Endometrial microvascular endothelial cells (primary cell): ENCODE measurements around the gene DTX3. TPM values are rescaled to one million over a fixed set of nuclear protein-coding genes. Genes with fewer than 3 reads are reported as not detected.
"Not testable (repeated sequence)": the region's sequence is repeated elsewhere in the genome, so short reads cannot be mapped to it uniquely, and the experiment has no call there.

Source experiments
- in situ Hi-C: cut with HindIII; loops from 2 replicates; pipeline ENCODE4 v1.10.0; 2017; ENCODE audit warnings: low sequenced_read_pairs, low pct_unique_long_range_greater_than_20kb; ENCODE audit errors: inconsistent ontology term
- total RNA-seq: library from RNA; depleted of rRNA; stranded (reverse); fragments of >200 nt; gene quantifications from one replicate; pipeline ENCODE4 v1.2.3, GENCODE V29; 2015; ENCODE audit errors: inconsistent ontology term

Gene DTX3
- total RNA-seq, 1 donor from 2014 or later: 6.2 TPM

DNA sequence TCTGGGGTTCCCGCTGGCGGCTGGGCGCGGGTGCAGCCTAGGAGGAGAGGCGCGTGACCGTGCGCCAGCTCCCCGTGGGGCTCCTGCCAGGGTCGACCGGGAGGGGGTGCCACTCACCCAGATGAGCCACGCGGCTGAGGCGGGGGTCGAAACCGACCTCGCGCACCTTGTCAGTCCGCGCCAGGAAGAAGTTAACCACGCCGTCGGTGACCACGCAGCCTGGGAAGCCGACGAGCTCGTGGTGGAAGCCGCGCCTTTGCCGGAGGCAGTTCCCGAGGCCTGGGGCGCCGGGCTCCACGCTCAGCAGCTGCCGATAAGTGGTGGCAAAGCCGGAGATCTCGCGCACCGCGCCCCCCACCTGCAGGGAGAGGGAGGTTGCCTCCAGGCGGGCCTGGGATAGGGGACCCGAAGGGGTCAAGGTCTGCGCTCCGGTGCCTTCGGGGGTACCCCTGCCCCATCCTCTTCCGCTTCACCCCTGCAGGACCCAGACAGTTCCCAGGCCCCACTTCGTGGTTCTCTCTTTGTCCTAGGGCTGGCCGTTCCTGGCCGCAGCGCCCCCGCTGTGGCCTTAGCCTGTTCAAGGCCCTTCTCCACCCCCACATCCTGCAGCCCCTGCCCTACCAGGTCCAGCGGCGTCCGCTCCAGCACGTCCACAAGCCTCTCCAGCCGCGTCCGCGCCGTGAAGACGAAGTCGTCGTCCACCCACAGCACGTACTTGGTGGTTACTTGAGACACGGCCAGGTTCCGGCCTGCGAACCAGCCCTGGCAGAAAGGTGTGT lies 23.1 kb downstream of the DTX3 start:
- in situ Hi-C loops: no loop called here

DNA sequence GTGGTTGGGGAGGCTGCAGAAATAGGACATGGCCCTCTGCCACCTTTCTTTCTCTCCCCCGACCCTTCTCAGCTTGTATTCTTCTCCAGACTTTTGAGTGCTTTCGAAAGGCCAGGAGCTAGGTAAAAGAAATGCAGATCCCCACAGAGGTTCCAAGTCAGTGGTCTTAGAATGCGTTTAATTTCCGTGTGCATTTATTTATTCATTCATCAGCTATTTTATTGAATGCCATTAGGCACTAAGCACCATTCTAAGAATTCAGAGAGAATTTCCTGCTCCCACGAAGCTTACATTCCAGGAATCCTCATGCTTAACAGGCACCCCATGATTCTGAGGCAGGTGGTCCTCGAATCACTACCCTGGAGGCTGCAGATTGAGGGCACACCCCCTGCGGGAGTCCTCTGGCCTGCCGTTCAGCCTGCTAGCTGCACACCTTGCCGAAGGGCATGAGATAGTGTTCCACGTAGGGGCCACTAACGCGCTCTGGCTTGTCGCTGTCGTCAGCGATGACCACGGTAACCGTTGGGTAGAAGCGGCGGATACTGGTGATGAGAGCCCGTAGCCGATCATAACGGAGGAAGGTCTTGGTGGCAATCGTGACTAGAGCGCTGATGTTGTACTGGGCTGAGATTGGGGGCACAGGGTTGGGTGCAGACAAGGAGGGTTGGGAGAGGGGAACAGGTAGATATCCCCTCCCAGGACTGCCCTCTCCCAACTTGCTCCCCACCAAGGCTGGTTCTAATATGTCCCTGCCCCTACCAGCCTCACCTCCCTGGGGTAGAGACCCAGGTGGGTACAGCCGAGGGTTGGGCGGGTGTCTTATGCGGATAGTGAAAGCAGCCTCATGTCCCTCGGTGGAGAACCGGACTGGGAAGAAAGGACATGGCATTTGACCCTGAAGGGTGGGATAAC lies 23.9 kb downstream of the DTX3 start:
- in situ Hi-C loops: no loop called here

DNA sequence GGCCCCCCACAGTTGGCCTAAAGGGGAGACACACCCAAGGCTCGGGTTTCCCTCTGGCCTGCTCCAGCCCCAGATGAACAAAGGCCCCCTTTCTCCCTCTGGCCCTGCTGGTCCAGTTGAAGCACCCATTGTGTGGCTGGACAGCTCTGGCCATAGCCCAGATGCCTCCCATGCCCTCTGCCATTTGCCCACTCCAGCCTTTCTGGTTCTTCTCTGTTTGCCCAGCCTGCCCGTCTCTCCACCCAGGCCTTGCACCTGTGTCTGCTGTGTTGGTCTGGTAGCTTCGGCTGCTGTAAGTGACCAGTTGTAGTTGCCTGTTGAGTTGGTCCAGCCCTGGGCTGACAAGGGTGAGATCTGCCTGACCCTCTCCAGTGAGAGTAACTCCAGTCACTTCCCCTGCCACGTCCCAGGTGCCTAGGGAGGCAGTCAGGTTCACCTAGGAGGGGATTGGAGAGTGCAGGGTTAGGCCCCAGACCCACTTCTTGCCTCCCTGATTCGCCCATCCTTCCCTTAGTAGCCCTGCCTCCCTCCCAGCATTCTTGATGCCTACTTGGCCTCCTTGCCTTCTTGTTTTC lies 25.4 kb downstream of the DTX3 start:
- in situ Hi-C loops: no loop called here

DNA sequence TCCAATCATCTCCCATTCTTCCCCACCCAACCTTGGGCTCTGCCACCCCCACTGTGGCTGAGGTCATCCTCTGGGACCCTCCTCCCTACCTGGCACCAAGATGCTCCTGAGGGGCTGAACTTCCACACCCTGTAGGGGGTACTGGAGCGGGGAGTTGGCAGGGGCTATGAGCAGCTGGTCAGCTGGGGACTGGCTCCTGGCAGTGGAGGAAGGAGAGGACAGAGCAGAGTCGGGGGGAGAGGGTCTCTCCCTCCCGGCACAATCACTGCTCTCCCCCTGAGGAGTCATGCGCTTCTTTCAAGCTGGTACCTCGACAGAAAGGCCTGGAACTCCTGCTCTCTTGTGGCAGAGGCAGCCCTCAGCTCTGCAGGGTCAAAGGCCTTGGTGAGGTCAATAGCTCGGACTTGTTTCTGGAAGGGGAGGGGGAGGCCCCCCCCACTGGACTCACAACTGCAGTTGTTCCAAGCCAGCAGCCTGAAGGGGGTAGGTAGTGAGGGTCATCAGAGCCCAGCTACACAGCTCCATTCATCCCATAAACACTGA lies 26.3 kb downstream of the DTX3 start:
- in situ Hi-C loops: no loop called here

DNA sequence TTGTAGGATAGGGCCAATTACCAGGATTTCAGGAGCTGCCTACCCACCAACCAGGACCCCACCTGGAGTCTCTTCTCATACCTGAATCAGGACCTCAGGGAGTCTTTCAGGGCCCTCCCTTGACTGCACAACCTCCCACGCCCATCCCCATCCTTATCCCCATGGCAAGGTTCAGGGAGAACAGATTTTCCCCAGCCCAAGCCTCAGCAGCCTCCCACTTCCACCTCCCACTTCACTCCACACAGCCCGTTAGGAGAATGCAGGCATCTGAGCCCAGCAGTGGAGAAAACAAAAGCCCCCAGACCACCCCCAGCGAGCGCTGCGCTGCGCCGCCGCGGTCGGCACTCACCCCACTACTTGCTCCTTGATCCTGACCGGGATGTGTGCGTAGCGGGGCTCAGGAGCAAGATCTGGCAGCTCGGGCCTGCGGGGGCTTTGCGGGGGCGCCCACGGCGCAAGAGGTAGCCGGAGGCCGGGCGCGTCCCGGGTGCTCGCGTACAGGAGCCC lies 27.0 kb downstream of the DTX3 start:
- in situ Hi-C loops: no loop called here

DNA sequence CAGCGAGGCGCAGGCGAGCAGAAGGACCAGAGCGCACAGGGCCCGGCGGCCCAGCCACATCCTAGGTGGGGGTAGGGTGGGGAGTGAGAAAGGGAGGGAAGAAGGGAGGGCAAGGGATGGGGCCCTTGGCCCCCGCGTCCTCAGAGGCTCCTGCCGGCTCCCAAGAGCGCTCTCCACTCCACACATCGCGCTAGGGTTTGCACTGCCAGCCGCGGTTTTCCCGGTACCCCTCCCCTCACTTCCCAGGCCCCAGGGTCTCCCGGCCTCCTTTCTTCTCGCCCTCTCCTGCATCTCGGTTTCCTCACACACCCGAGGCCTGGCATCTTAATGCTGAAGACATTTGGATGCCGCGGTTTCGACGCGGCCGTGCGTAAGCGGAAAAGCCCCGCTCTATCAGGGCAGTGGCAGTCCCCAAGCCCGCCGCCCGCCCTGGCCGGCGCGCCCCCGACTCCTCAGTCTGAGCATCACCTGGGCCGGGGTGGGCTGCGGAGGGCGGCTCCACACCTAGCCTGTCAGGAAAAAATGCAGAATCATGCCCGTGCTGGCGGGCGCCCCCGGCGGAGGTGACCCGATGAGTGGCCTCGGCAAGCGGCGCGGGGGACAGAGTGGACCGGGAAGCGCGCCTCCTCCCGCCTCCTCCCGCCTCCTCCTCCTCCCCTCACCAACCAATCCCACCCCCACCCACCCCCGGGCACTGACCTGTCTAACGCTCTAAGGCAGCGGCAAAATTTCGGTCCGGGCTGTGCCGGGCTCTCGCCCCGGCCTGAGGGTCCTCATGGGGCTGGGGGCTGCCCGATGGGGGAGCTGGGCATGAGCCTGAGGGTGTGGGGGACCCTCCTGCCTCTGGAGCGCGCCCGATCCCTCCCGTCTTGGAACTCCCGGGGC lies 27.7 kb downstream of the DTX3 start:
- in situ Hi-C loops: no loop called here

DNA sequence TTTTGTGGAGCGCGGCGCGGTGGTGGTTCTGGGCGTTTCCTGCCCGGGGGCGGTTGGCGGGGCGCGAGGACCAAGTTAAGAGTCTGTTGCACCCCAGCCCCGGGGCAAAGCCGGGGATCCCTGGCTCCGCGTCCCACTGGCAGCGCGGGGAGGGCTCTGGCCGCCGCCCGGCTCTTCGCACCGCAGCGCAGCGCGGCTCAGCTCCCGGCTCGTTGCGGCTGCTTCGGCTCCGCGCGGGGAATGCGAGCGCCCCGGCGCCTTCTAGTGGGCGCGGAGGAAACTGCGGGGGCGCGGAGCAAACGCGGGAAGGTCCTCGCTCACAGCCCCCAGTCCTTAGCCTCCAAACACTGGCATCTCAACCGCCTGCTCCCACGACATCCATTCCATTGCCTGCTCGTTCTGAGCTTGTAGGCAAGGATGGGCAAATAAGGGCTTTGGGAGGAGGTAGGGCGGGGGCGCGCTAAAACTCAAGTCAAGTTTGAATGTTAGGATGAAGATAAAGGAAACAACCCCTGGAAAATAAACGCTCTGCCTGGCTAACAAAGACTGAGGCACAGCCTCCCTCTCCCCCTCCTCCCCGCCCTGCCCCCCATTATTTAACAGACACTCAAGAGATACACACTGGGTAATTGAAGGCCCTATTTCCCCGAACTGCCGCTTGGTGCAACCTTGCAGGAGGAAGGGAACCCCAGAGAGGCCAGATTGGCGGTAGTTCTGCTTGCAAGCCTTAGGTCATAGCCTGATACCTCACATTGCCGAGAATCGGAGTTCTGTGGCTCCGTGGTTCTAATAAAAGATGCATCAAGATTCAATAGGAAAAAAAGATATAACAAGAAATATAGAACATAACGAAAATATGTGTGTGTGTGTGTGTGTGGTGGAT lies 28.6 kb downstream of the DTX3 start, which contains the start of gene B4GALNT1:
Gene B4GALNT1, minus strand, starts transcription at position 244 of the 883 bp plus-strand sequence. CDS start 1,069 bp downstream, outside the sequence.
- in situ Hi-C loops: no loop called here

DNA sequence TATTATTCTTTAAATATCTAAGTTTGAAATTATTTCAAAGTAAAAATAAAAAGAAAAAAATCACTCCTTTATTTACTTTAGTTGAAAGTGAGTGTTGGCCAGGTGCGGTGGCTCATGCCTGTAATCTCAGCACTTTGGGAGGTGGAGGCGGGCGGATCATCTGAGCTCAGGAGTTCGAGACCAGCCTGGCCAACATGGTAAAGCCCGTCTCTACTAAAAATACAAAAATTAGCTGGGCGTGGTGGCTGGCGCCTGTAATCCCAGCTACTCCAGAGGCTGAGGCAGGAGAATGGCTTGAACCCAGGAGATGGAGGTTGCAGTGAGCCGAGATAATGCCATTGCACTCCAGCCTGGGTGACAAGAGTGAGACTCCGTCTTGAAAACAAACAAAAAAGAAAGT lies 32.1 kb downstream of the DTX3 start:
- in situ Hi-C loops: not testable (repeated sequence)

DNA sequence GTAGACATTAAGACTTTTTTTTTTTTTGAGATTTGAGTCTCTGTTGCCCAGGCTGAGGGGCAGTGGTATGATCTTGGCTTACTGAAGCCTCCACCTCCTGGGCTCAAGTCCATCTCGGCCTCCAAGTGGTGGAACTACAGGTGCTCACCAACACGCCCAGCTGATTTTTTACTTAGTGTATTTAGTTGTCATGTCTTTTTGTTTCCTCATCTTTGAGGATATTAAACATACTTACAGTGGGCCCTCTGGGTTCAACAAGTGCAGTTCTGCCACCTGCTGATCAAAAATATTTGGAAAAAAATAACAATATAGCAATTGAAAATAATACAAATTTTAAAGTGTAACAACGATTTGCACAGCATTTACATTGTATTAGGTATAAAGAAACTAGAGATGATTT lies 32.7 kb downstream of the DTX3 start:
- in situ Hi-C loops: no loop called here

DNA sequence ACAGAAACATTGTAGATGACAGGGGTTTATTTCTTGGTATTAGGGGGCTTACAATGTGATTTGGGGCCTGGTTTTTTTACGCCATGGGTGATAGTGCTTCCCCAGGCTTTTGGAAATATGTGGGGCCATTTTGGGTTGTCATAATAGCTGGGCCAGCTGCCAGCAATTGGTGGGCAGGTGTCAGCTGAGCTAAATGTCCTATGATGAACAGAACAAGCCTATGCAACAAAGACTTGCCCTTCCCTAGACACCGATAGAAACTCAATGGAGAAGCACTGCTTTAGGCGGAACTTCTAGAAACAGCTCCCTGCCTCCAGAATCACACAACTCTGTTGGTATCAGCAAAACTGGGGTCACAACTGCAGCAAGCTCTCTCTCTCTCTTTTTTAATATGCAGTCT lies 33.5 kb downstream of the DTX3 start:
- in situ Hi-C loops: no loop called here

DNA sequence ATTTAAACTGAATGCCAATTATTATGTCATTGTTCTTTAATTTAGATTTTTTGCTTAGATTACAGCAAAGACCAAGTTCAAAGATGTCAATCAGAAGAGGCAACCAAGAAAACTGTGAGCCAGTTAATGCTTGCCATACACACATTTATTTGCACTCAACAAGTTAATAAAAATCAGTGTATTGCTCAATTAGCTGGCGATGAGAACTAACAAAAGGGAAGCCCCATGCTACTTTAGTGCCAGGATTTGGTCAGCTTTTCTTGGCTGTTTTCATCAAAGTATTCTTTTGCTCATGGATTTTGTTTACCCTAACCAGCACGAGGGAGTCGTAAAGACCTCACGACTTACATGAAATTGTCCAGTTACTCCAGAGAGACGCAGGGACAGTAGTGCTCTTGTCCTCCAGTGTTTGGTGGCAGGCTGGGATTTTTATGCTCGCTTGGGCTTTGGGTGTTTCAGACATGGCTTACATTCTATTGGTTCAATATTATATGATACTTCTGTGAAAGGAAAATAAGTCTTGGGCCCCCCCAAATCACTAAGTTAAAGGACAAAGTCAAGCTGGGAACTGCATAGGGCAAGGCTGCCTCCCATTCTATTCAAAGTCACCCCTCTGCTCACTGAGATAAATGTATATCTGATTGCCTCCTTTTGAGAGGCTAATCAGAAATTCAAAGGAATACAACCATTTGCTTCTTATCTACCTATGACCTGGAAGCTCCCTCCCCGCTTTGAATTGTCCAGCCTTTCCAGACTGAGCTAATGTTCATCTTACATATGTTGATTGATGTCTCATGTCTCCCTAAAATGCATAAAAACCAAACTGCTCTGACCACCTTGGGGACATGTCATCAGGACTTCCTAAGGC lies 35.8 kb downstream of the DTX3 start:
- in situ Hi-C loops: no loop called here

DNA sequence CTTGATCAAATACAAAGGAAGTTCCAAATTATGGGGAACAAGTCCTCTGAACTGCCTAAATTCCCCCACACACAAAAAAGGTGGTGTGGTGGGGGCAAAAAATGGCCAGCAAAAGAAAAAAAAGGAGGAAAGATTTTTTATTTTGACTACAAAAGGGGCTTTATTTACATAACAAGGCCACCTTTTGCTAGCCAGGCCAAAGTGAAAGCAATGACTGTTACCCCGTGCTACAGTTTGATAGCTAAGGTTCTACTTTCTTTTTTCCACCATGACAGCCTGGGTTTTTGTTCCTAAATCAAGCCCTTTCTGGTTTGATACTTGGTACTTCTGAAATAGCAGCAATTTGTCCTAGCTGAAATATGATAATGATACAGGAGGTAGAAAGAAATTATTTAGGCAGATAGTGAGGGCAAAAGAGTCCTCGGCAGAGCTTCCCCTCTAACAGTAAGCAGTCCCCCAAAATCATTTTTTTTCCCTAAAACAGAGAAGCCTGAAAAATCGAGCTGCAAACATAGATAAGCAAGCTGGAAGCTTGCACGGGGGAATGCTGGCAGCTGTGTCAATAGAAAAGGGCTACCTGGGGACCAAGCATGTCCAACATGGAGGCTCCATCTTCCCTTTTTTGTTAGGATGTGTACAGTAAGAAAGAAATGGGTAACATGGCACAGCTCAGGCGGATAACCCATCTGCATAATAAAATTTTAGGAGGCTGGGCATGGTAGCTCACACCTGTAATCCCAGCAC lies 37.2 kb downstream of the DTX3 start:
- in situ Hi-C loops: no loop called here

DNA sequence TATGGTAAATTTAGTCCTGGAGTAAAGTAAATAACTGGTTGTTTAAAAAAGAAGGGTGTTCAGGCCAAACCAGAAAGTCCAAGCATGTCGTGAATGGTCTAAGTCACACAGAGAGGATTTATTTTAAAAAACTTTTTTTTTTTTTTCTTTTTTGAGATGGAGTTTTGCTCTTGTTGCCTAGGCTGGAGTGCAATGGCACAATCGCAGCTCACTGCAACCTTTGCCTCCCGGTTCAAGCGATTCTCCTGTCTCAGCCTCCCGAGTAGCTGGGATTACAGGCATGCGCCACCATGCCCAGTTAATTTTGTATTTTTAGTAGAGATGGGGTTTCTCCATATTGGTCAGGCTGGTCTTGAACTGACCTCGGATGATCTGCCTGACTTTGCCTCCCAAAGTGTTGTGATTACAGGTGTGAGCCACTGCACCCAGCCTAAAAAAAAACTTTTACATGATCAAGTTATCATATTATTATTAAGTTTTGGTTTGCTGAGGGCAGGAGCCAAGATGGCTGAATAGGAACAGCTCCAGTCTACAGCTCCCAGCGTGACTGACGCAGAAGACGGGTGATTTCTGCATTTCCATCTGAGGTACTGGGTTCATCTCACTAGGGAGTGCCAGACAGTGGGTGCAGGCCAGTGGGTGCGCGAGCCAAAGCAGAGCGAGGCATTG lies 41.5 kb downstream of the DTX3 start:
- in situ Hi-C loops: not testable (repeated sequence)

DNA sequence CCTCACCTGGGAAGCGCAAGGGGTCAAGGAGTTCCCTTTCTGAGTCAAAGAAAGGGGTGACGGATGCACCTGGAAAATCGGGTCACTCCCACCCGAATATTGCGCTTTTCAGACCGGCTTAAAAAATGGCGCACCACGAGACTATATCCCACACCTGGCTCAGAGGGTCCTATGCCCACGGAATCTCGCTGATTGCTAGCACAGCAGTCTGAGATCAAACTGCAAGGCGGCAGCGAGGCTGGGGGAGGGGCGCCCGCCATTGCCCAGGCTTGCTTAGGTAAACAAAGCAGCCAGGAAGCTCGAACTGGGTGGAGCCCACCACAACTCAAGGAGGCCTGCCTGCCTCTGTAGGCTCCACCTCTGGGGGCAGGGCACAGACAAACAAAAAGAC lies 42.0 kb downstream of the DTX3 start:
- in situ Hi-C loops: not testable (repeated sequence)

DNA sequence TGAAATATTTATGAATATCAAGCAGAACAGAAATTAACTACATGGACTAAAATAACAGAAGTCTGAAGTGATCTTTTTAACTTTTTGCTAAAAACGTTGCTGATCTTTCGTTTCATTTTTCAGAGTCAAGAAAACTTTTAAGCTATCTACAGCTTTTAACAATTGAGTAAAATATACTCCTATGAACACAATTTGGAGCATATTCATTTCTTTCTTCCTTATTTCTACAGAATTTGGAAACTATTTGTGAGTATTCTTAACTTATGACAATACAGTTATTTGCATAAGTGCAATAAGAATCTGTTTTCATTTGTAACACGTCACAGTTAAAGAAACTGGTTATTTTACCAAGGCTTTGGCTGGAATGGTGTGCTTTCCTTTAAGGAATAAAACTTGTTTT lies 49.4 kb downstream of the DTX3 start:
- in situ Hi-C loops: no loop called here
